Testis (tissue), 3 donors: Measurements from ENCODE around the gene MAPKAP1. TPM values are rescaled to one million over a fixed set of nuclear protein-coding genes. Genes with fewer than 3 reads are reported as not detected.

ENCODE experiments used
- DNase-seq: peaks from one replicate; pipeline ENCODE4 v3.0.0-alpha.2; 2019
- H3K27ac ChIP-seq, 2 donors: fragments of 200-600 bp; sonication (generic); one replicate each; pipeline ENCODE4 v1.5.1; 2019
- H3K27me3 ChIP-seq: fragments of 200-600 bp; sonication (generic); one replicate; pipeline ENCODE4 v1.5.1; 2019
- H3K36me3 ChIP-seq: fragments of 200-600 bp; sonication (generic); one replicate; pipeline ENCODE4 v1.5.1; 2017; ENCODE audit warnings: low read depth; ENCODE audit errors: missing control alignments
- H3K4me1 ChIP-seq: fragments of 200-600 bp; sonication (generic); one replicate; pipeline ENCODE4 v1.5.1; 2019
- H3K4me3 ChIP-seq, 2 donors: fragments of 200-600 bp; sonication (generic); one replicate each; pipeline ENCODE4 v1.5.1; 2017 to 2019
- H3K9me3 ChIP-seq: fragments of 200-600 bp; sonication (generic); one replicate; pipeline ENCODE4 v1.5.1; 2017
- CTCF ChIP-seq, 3 experiments: fragments of 450-650 bp in 2 of 3; fragments of 200-600 bp in 1 of 3; sonication (generic) in 1 of 3; IDR thresholded peaks; one replicate each; pipeline ENCODE4 v1.5.1; 2016 to 2019; ENCODE audit warnings: antibody characterized with exemption in 3 of 3, mild to moderate bottlenecking in 2 of 3, moderate library complexity in 1 of 3
- POLR2A ChIP-seq: fragments of 450-650 bp; IDR thresholded peaks from one replicate; pipeline ENCODE4 v1.6.1; 2017; ENCODE audit warnings: antibody characterized with exemption, mild to moderate bottlenecking, moderate library complexity
- WGBS, 2 donors: methylation state at CpG; one replicate each; pipeline ENCODE4 v1.1.5; 2018; 5-methylcytosine and 5-hydroxymethylcytosine counted together
- intact Hi-C: fragments of 100-400 bp; cut with DNase I; formaldehyde crosslinking; loops from one replicate; pipeline ENCODE4 v1.15.1; 2023; ENCODE audit warnings: low total_unique reads
- polyA plus RNA-seq: library from polyadenylated mRNA; stranded (reverse); fragments of 350-450 nt; fragmentation: Illumina TruSeq; extraction: RNeasy Lipid Tissue Mini Kit (QIAGEN cat#74804); gene quantifications from one replicate; pipeline ENCODE4 v1.2.3, GENCODE V29; 2014; ENCODE audit warnings: low read depth, low replicate concordance; ENCODE audit not compliant: insufficient read depth
- total RNA-seq, 2 donors: library from RNA; depleted of rRNA; stranded (reverse); fragments of >200 nt; gene quantifications; one replicate each; pipeline ENCODE4 v1.2.3, GENCODE V29; 2016

Gene MAPKAP1
- total and polyA plus RNA-seq, 3 donors from 2014 or later = 112 to 135 (median 115) TPM

- Histone ChIP-seq H3K4me3 (no peak overlapping the region), H3K9me3 (no peaks in the 10 kb centered on the region), H3K36me3 (no peaks in the 10 kb centered on the region), H3K27ac (no peak overlapping the region), H3K4me1 (peaks cover 8% of the 10 kb centered on the region), H3K27me3 (no peaks in the 10 kb centered on the region)
- intact Hi-C loops = no loop called here
- no peak for TF ChIP-seq POLR2A
- no peak for TF ChIP-seq CTCF (IDR thresholded peaks at IDR 0.05)
- no peak for DNase-seq
- 78 to 90% methylated on average over 3 of the region's 3 CpGs for WGBS, 2 donors
These were observed 45.1 kb upstream of the MAPKAP1 start for GRCh38 chr9:125752070-125752628.

- no peak overlapping the region for H3K27ac ChIP-seq
- whole genome bisulfite sequencing, 2 donors = 46 to 47% methylated on average over 6 of the region's 6 CpGs
- intact Hi-C loops = no loop called here
- TF ChIP-seq CTCF (IDR thresholded peaks at IDR 0.05) (no peak), POLR2A (no peak)
- H3K27me3 ChIP-seq = no peaks in the 10 kb centered on the region
- no peaks in the 10 kb centered on the region for H3K9me3 ChIP-seq
- H3K4me3 ChIP-seq = no peak overlapping the region
- no peak for DNase-seq
- H3K36me3 ChIP-seq = no peaks in the 10 kb centered on the region
- H3K4me1 ChIP-seq = peaks cover 8% of the 10 kb centered on the region
These were observed 43.6 kb upstream of the MAPKAP1 start for GRCh38 chr9:125750627-125751011.

- intact Hi-C loops = no loop called here
- H3K36me3 ChIP-seq = no peaks in the 10 kb centered on the region
- TF ChIP-seq CTCF (IDR thresholded peaks at IDR 0.05) = no peak
- no peak for TF ChIP-seq POLR2A
- no peak overlapping the region for H3K27ac ChIP-seq
- no peak for DNase-seq
- peaks cover 8% of the 10 kb centered on the region for H3K4me1 ChIP-seq
- WGBS, 2 donors = 61 to 68% methylated on average over 4 of the region's 4 CpGs
- H3K4me3 ChIP-seq = no peak overlapping the region
- no peaks in the 10 kb centered on the region for H3K9me3 ChIP-seq
- no peaks in the 10 kb centered on the region for H3K27me3 ChIP-seq
These were observed 43.1 kb upstream of the MAPKAP1 start for GRCh38 chr9:125749951-125750626.

- TF ChIP-seq POLR2A (no peak), CTCF (IDR thresholded peaks at IDR 0.05) (no peak)
- intact Hi-C loops = no loop called here
These were observed 42.4 kb upstream of the MAPKAP1 start for GRCh38 chr9:125749287-125749935.

More at GRCh38 chr9:125749287-125749935, 42.4 kb upstream of the MAPKAP1 start:
- Histone ChIP-seq H3K4me1 (peaks cover 8% of the 10 kb centered on the region), H3K36me3 (no peaks in the 10 kb centered on the region), H3K27me3 (no peaks in the 10 kb centered on the region), H3K27ac (no peak overlapping the region), H3K9me3 (no peaks in the 10 kb centered on the region), H3K4me3 (no peak overlapping the region)
- 56 to 58% methylated on average over 4 of the region's 4 CpGs for WGBS, 2 donors
- no peak for DNase-seq
